ENCODE data around the gene KRTAP10-10.
"Not testable (repeated sequence)": the region's sequence is repeated elsewhere in the genome, so short reads cannot be mapped to it uniquely, and the experiment has no call there.

Gene KRTAP10-10

GRCh38 chr21:44650265-44650972 lies 13.3 kb downstream of the KRTAP10-10 start:
- DNase-seq, result no peak

- no peak for DNase-seq
Measured at GRCh38 chr21:44650973-44651675, 14.0 kb downstream of the KRTAP10-10 start.

DNA sequence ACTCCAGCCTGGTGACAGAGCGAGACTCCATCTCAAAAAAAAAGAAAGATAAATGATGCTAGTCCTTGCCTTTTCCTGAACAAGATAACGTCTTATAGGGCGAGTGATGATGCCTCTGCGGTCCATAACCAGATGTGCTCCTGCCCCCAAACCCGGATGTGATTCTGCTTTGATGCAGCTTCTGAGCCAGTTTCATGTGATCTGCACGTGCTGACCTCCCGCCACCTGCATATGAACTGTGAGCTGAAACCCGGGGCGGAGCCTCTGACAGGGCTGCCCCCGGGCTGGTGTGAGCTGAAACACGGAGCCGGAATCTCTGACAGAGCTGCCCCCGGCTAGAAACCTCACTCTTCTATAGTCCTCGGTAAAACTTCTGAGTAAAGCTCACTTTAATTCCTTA lies 16.0 kb downstream of the KRTAP10-10 start:
- no peak for DNase-seq

GRCh38 chr21:44653656-44654575 lies 16.8 kb downstream of the KRTAP10-10 start:
- DNase-seq, result no peak

- DNase-seq, result no peak
Measured at GRCh38 chr21:44654576-44655175, 17.5 kb downstream of the KRTAP10-10 start, which contains the start of gene KRTAP12-4. Gene KRTAP12-4, minus strand, starts transcription at chr21:44654659. Its CDS starts 45 bp downstream, at chr21:44654614.

DNA sequence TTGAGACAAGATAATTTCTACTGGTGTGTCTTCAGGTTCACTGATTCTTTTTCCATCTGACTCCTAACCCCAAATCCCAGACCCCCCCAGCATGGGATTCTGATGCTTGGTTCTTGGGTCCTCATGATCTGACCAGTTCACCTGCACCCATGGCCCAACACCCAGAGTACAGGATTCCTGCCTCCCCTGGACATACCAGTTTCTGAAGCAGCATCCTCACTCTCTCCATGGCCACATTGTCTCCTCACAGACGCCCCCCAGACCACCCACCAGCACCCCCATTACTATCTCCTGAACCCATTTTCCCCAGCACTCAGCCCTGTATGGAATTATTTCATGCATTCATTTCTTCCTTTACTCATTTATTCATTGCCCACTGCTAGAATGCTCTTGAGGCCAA lies 19.7 kb downstream of the KRTAP10-10 start:
- no peak for DNase-seq

GRCh38 chr21:44657635-44658540 lies 20.7 kb downstream of the KRTAP10-10 start, which contains the start of gene KRTAP12-3:
Gene KRTAP12-3, plus strand, starts transcription at chr21:44657932. Its CDS starts 48 bp downstream, at chr21:44657980.
- DNase-seq, result no peak

DNA sequence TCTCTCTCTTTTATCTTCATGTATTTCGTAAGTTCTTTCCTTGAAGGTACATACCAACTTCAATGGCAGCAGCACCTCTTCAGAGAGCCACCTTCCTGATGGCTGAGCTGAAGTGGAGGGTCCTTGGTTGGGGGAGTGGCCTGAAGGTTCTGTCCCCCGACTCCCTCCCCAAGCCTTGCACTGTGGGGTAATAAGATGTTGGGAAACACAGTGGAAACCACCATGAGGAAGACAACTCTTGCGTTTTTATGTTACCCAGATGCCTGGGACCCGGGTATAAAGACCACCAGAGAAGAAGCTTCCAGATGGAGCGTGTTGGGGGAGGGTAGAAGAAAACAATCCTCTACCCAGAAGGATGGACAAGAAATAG lies 21.4 kb downstream of the KRTAP10-10 start:
- DNase-seq, result no peak

DNA sequence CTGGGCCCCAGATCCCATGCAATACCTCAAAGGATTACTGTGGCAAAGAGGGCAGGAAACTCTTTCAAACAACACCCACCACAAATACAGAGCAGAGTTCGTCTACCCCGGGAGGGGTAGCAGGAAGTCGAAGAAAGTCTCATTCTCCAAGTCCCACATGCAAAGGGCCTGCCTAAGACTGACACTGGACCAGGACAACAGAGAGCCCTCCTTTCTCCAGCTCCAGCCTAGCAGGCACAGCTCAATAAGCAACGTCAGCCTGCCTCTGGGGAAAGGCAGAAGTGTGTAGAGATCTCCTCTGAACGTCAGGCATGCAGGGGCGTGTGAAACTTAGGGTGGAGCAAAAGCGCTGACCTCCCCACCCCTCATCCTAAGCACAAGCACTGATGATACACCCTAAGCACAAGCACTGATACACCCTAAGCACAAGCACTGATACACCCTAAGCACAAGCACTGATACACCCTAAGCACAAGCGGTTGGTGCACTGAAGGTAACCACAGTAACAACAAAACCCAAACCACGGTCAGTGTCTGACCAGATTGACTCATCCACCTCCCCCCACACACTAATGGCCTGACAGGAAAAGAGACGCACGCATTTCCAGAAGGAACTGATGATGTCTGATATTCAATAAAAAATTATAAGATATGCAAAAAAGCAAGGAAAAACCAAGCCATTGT lies 21.9 kb downstream of the KRTAP10-10 start:
- no peak for DNase-seq

GRCh38 chr21:44661567-44661966 lies 24.4 kb downstream of the KRTAP10-10 start:
- DNase-seq, result not testable (repeated sequence)

DNA sequence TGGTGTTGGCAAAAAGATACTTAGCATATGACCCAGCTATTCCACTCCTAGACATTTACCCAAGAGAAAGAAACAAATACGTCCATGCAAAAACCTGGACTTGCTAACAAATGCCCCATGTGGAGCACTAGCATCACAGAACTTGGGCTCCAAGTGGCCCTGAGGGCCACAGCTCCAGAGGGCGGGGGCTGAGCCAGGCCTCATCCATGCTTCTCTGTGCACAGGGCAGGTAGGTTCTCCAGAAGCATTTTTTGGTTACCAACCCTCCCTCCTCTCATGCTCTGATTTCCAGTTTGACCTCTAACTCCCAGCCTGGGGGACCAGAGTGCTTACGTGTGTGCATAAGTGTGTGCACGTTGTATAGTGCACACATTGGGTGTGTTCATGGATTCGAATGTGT lies 27.5 kb downstream of the KRTAP10-10 start:
- DNase-seq, result no peak

DNA sequence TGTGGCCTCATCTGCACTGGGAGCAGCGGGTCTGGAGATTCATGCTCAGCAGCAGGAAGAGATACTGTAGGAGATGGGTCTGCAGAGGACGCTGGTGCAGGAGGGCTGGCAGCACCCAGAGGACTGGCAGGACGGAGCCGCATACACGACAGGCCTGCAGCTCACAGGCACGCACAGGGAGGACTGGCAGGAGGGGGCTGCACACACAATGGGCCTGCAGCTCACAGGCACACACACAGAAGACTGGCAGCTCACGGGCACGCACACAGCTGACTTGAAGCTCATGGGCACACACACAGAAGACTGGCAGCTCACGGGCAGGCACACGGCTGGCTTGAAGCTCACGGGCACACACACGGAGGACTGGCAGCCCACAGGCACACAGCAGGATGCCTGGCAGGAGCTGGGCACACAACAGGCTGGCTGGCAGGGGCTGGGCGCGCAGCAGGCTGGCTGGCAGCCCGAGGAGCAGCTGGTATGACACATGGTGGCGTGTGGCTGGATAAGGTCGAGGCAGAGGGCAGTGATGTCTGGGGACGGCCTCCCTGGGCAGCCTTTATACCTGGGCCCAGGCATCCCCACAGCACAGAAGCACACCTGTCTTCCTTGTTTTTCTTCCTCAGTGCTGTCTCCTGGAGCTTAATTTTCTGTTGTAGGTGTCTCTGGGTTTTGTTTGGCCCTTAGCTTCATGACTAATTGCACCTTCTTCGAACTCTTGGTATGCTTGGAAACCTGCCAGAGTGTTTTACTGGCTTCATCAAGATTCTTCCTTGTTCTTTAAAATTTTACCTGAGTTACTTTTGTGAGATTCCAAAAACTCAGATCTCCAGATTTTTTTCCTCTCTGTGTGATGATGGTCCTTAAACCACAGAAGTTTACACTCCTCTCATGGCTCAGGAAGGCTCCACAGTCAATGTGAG lies 29.5 kb downstream of the KRTAP10-10 start, which contains the start of gene KRTAP12-2:
KRTAP12-2 (minus strand) TSS at position 527 of the 920 bp plus-strand sequence; CDS start at position 486, 41 bp downstream.
- no peak for DNase-seq

DNA sequence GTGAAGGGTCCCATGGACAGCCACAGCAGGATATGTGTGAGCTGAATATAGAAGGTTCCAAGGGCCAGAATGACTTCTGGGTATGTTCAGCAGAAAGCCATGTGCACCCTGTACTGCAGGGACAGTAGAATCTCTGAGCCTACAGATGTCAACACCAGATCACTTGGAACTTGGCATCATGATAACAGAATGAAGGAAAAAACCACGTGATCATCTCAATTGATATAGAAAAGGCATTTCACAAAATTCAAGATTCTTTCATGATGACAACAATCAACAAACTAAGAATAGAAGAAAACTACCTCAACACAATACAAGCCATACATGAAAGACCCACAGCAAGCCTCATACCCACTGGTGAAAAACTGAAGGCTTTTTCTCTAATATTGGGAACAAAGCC lies 30.5 kb downstream of the KRTAP10-10 start:
- no peak for DNase-seq

DNA sequence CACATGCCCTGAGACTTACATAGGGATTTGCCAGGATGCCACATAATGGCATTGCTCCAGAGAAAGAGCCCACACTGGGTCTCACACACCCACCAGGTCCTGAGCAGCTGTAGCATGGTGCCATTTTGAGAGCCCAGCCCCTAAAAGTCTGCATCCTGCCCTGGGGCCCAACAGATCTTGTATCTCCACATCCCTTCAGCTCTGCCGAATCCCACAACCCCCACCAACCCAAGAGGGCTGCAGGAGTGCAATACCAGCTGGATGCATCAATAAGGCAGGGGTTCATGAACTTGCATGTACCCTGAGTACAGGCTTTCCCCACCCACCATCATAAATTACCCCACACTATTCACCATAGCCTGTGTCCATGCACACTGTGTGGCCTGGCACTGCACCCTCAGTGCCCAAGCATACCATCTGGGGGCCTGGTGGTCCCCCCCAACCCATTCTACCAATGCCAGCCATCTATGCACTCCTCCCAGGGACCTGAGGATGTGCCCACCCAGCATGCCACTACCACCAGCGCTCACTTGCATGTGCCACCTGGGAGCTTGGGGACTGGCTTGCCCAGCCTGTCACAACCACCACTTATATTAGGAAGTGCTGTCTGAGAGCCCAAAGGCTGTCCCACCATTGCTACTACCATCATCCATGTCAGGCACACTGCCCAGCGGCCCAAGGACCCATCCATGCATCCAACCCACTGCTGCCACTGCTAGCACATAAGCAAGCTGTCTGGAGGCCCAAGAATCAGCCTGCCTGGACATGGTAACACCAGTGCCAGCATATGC lies 33.7 kb downstream of the KRTAP10-10 start:
- DNase-seq, result no peak

DNA sequence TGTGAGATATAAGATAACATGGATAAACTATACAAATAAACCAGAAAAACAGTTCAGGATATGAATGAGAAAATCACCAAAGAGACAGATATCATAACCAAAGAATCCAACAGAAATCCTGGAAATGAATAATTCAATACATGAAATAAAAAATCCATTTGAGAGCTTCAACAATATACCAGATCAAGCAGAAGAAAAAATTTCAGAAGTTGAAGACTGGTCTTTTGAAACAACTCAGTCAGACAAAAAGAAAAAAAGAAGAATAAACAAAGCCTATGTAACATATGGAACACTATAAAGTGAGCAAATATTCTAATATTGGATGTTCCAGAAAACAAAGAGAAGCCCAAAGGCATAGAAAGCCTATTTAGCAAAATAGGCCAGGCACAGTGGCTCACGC lies 34.8 kb downstream of the KRTAP10-10 start:
- DNase-seq, result no peak

DNA sequence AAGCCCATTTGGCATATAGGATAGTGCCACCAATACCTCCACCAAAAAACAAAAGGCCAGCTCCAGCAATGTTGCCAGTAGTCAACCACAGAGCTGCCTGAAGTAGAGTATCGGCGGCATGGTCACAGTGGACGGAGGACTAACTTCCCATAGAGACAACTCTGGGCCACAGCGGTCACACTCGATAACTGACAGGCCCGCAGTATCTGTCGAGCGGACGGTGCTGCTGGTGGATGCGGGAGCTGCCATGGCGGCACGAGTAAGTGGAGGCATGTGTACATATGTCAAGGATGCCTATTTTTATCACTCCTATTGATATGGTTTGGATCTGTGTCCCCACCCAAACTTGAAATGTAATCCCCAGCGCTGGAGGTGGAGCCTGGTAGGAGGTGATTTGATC lies 40.7 kb downstream of the KRTAP10-10 start:
- DNase-seq, result no peak

DNA sequence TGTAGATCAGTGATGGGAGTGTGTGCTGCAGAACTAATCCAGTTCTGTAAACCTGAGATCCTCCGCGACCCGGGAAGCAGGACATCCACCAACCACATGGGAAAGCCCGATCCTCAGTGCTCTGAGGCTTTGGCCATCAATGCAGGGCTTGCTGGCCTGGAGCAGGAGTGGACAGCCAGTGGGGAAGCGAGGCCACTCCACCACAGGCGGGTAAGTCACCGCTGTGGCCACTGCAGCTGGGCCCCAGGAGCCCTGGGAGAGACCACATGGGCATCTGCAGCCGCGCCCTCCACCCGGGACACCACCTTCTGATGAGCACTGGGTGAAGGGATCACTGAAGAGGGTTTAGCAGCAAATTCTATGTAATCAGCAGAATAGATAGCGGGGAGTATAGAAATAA lies 44.0 kb downstream of the KRTAP10-10 start:
- DNase-seq, result no peak

Measured in amygdala (tissue), 56 donors.